ENCODE measurements around the gene TMEM121.
"Not testable (repeated sequence)": the region's sequence is repeated elsewhere in the genome, so short reads cannot be mapped to it uniquely, and the experiment has no call there.

Gene TMEM121

GRCh38 chr14:105570482-105570881 is 44.1 kb downstream of the TMEM121 start:
- DNase-seq (ENCODE audit: low read depth, low spot score) = no peak

- DNase-seq (ENCODE audit: low read depth, low spot score) = not testable (repeated sequence)
Measured at GRCh38 chr14:105571181-105571951, 45.0 kb downstream of the TMEM121 start.

GRCh38 chr14:105572063-105572462 is 45.7 kb downstream of the TMEM121 start:
- DNase-seq (ENCODE audit: low read depth, low spot score) = not testable (repeated sequence)

- not testable (repeated sequence) for DNase-seq (ENCODE audit: low read depth, low spot score)
Measured at GRCh38 chr14:105573841-105574240, 47.5 kb downstream of the TMEM121 start.

- DNase-seq (ENCODE audit: low read depth, low spot score) = not testable (repeated sequence)
Measured at GRCh38 chr14:105574411-105574810, 48.0 kb downstream of the TMEM121 start.

- not testable (repeated sequence) for DNase-seq (ENCODE audit: low read depth, low spot score)
Measured at GRCh38 chr14:105575016-105575700, 48.8 kb downstream of the TMEM121 start.

- DNase-seq (ENCODE audit: low read depth, low spot score) = no peak
Measured at GRCh38 chr14:105576525-105577088, 50.2 kb downstream of the TMEM121 start.

GRCh38 chr14:105577314-105577861 is 51.0 kb downstream of the TMEM121 start:
- no peak for DNase-seq (ENCODE audit: low read depth, low spot score)

- DNase-seq (ENCODE audit: low read depth, low spot score) = no peak
Measured at GRCh38 chr14:105578070-105578469, 51.7 kb downstream of the TMEM121 start.

- DNase-seq (ENCODE audit: low read depth, low spot score) = not testable (repeated sequence)
Measured at GRCh38 chr14:105579221-105579620, 52.8 kb downstream of the TMEM121 start.

Data from ELF-1 (cell line).